Tibial nerve (tissue), 4 donors: ENCODE measurements around the gene MCRIP1. TPM values are rescaled to one million over a fixed set of nuclear protein-coding genes. Genes with fewer than 3 reads are reported as not detected.

Source experiments
- DNase-seq, 2 donors: peaks; one replicate each; pipeline ENCODE4 v3.0.0-alpha.2; 2019; ENCODE audit warnings: low spot score in 2 of 2
- H3K27ac ChIP-seq, 4 donors: fragments of 200-600 bp; sonication (generic) in 3 of 4; one replicate each; pipeline ENCODE4 v1.5.1; 2017 to 2019; ENCODE audit warnings: mild to moderate bottlenecking in 1 of 4
- H3K27me3 ChIP-seq, 2 donors: fragments of 200-600 bp; sonication (generic) in 1 of 2; one replicate each; pipeline versions ENCODE4 v1.5.1 to v1.6.0; 2017 to 2019
- H3K36me3 ChIP-seq, 3 donors: fragments of 200-600 bp; sonication (generic); one replicate each; pipeline ENCODE4 v1.5.1; 2018 to 2019
- H3K4me1 ChIP-seq, 4 donors: fragments of 200-600 bp; sonication (generic) in 3 of 4; one replicate each; pipeline ENCODE4 v1.5.1; 2017 to 2019
- H3K4me3 ChIP-seq, 4 donors: fragments of 200-600 bp; sonication (generic) in 3 of 4; one replicate each; pipeline ENCODE4 v1.5.1; 2017 to 2019; ENCODE audit warnings: mild to moderate bottlenecking in 1 of 4, moderate library complexity in 1 of 4
- H3K9me3 ChIP-seq, 4 donors: fragments of 200-600 bp; sonication (generic) in 3 of 4; one replicate each; pipeline ENCODE4 v1.5.1; 2017 to 2019
- CTCF ChIP-seq, 5 experiments: fragments of 200-600 bp in 3 of 5; fragments of 450-650 bp in 2 of 5; sonication (generic) in 3 of 5; IDR thresholded peaks; one replicate each; pipeline ENCODE4 v1.5.1; 2016 to 2019; ENCODE audit warnings: antibody characterized with exemption in 5 of 5, mild to moderate bottlenecking in 3 of 5, moderate library complexity in 2 of 5
- EP300 ChIP-seq, 2 donors: sonication (generic); formaldehyde crosslinking; IDR thresholded peaks; one replicate each; pipeline ENCODE4 v1.6.1; 2017; ENCODE audit warnings: antibody characterized with exemption in 2 of 2, mild to moderate bottlenecking in 1 of 2
- POLR2A ChIP-seq, 2 donors: fragments of 450-650 bp; IDR thresholded peaks; one replicate each; pipeline ENCODE4 v1.6.1; 2017; ENCODE audit warnings: antibody characterized with exemption in 2 of 2, mild to moderate bottlenecking in 2 of 2, moderate library complexity in 2 of 2
- WGBS, 2 donors: methylation state at CpG; one replicate each; pipeline ENCODE4 v1.1.5; 2018; 5-methylcytosine and 5-hydroxymethylcytosine counted together
- total RNA-seq, 4 donors: library from RNA; depleted of rRNA; stranded (reverse); fragments of >200 nt; gene quantifications; one replicate each; pipeline ENCODE4 v1.1.0, GENCODE V29; 2016

The MCRIP1 gene
- total RNA-seq, 4 donors from 2014 or later = 78.7 to 105 (median 92.5) TPM

- Histone ChIP-seq H3K27me3 (no peaks in the 10 kb centered on the region), H3K36me3 (peaks cover 8 to 97% (median 47%) of the 10 kb centered on the region in 3 donors), H3K9me3 (no peaks in the 10 kb centered on the region), H3K27ac (no peak overlapping the region), H3K4me3 (no peak overlapping the region), H3K4me1 (peaks cover 0 to 10% (median 0%) of the 10 kb centered on the region in 4 donors)
- TF ChIP-seq CTCF (IDR thresholded peaks at IDR 0.05) (no peak), EP300 (IDR thresholded peaks at IDR 0.05) (no peak), POLR2A (IDR thresholded peaks at IDR 0.05) (no peak)
- no peak for DNase-seq
- 86 to 94% methylated on average over 23 to 24 of the region's 24 CpGs for WGBS, 2 donors
Observed at GRCh38 chr17:81846743-81847689, 13.9 kb upstream of the MCRIP1 start.

GRCh38 chr17:81845881-81846742, 13.0 kb upstream of the MCRIP1 start:
- Histone ChIP-seq H3K27me3 (no peaks in the 10 kb centered on the region), H3K36me3 (peaks cover 8 to 97% (median 39%) of the 10 kb centered on the region in 3 donors), H3K4me1 (peaks cover 0 to 10% (median 0%) of the 10 kb centered on the region in 4 donors), H3K27ac (no peak overlapping the region), H3K9me3 (no peaks in the 10 kb centered on the region), H3K4me3 (no peak overlapping the region)
- TF ChIP-seq EP300 (IDR thresholded peaks at IDR 0.05) (no peak), CTCF (IDR thresholded peaks at IDR 0.05) (no peak), POLR2A (IDR thresholded peaks at IDR 0.05) (no peak)
- DNase-seq = no peak
- WGBS, 2 donors = 91 to 94% methylated on average over 31 to 38 of the region's 38 CpGs

- Histone ChIP-seq H3K36me3 (peaks cover 8 to 92% (median 38%) of the 10 kb centered on the region in 3 donors), H3K9me3 (no peaks in the 10 kb centered on the region), H3K4me1 (peaks cover 0 to 10% (median 0%) of the 10 kb centered on the region in 4 donors), H3K27me3 (no peaks in the 10 kb centered on the region), H3K4me3 (no peak overlapping the region), H3K27ac (no peak overlapping the region)
- DNase-seq = no peak
- 89 to 97% methylated on average over 11 to 12 of the region's 13 CpGs for WGBS, 2 donors
- TF ChIP-seq EP300 (IDR thresholded peaks at IDR 0.05) (no peak), POLR2A (IDR thresholded peaks at IDR 0.05) (no peak), CTCF (IDR thresholded peaks at IDR 0.05) (no peak)
Observed at GRCh38 chr17:81845361-81845760, 12.3 kb upstream of the MCRIP1 start.

GRCh38 chr17:81844887-81845286, 11.8 kb upstream of the MCRIP1 start:
- Histone ChIP-seq H3K4me3 (no peak overlapping the region), H3K27ac (no peak overlapping the region), H3K9me3 (no peaks in the 10 kb centered on the region), H3K27me3 (no peaks in the 10 kb centered on the region), H3K36me3 (peaks cover 8 to 88% (median 38%) of the 10 kb centered on the region in 3 donors), H3K4me1 (peaks cover 0 to 10% (median 0%) of the 10 kb centered on the region in 4 donors)
- no peak for DNase-seq
- TF ChIP-seq EP300 (IDR thresholded peaks at IDR 0.05) = no peak
- no peak for TF ChIP-seq POLR2A (IDR thresholded peaks at IDR 0.05)
- no peak for TF ChIP-seq CTCF (IDR thresholded peaks at IDR 0.05)
- WGBS, 2 donors = 85% methylated on average over 13 of the region's 13 CpGs
